A673 (cell line): ENCODE data around the gene MRNIP. TPM values are rescaled to one million over a fixed set of nuclear protein-coding genes. Genes with fewer than 3 reads are reported as not detected.
A peak's percentile ranks its signal among the peaks of the same experiment; 100 is the strongest.

Source experiments
- BruUV-seq: library from RNA; stranded (reverse); fragments of 400-500 nt; replicated peaks from 2 replicates; lab custom pipeline; 2021; lab: Mats Ljungman, UMichigan
- CTCF ChIA-PET: fragments of 300-600 bp; sonication (Branson Sonifier 250); formaldehyde crosslinking; loops from one replicate; lab custom pipeline; 2022; ENCODE audit warnings: antibody characterized with exemption; lab: Charles Lee
- POLR2A ChIA-PET: fragments of 300-600 bp; sonication (Branson Sonifier 250); formaldehyde crosslinking; loops from one replicate; lab custom pipeline; 2022; ENCODE audit warnings: antibody characterized with exemption; ENCODE audit not compliant: low non-redundant PET; lab: Charles Lee
- DNase-seq: peaks from one replicate; pipeline ENCODE4 v3.0.0-alpha.2; 2015; ENCODE audit warnings: low spot score
- H3K27ac ChIP-seq: fragments of 200-600 bp; sonication (generic); 2 replicates; pipeline ENCODE4 v1.5.1; 2016; ENCODE audit warnings: mixed run types, low read depth, mild to moderate bottlenecking, mixed read lengths, antibody characterized with exemption, low read length; ENCODE audit not compliant: poor library complexity, severe bottlenecking
- H3K27me3 ChIP-seq: fragments of 200-600 bp; sonication (generic); replicated peaks from 2 replicates; pipeline ENCODE4 v1.6.1; 2017; ENCODE audit warnings: mixed run types, low read depth, mild to moderate bottlenecking, mixed read lengths, antibody characterized with exemption, low read length; ENCODE audit not compliant: insufficient read depth, poor library complexity
- H3K36me3 ChIP-seq: fragments of 200-600 bp; sonication (generic); 2 replicates; pipeline ENCODE4 v1.6.1; 2016; ENCODE audit warnings: mixed run types, mild to moderate bottlenecking, mixed read lengths, antibody characterized with exemption, low read length; ENCODE audit not compliant: insufficient read depth, poor library complexity, severe bottlenecking
- H3K4me1 ChIP-seq: fragments of 200-600 bp; sonication (generic); 2 replicates; pipeline ENCODE4 v1.6.1; 2017; ENCODE audit warnings: mixed run types, mild to moderate bottlenecking, mixed read lengths, antibody characterized with exemption, low read length; ENCODE audit not compliant: insufficient read depth, poor library complexity, severe bottlenecking
- H3K4me3 ChIP-seq: fragments of 200-600 bp; sonication (generic); 2 replicates; pipeline ENCODE4 v1.5.1; 2016; ENCODE audit warnings: low read depth, mixed run types, mild to moderate bottlenecking, mixed read lengths, low read length; ENCODE audit not compliant: poor library complexity, severe bottlenecking
- H3K9me3 ChIP-seq: fragments of 200-600 bp; sonication (generic); 2 replicates; pipeline ENCODE4 v1.6.1; 2016; ENCODE audit warnings: mixed run types, low read depth, mild to moderate bottlenecking, mixed read lengths, antibody characterized with exemption, low read length; ENCODE audit not compliant: poor library complexity, severe bottlenecking
- CTCF ChIP-seq: fragments of 300-800, 200-600 bp; sonication (generic); conservative IDR thresholded peaks from 2 replicates; pipeline ENCODE4 v1.5.1; 2017; ENCODE audit warnings: low read depth, mild to moderate bottlenecking, antibody characterized with exemption, low read length, moderate library complexity, mixed read lengths
- EZH2 ChIP-seq: fragments of 200-600 bp; sonication (generic); IDR thresholded peaks from 2 replicates; pipeline ENCODE4 v1.6.1; 2017; ENCODE audit warnings: borderline replicate concordance, low read depth, mild to moderate bottlenecking, mixed read lengths, antibody characterized with exemption, low read length; ENCODE audit not compliant: poor library complexity, severe bottlenecking
- intact Hi-C: fragments of 100-400 bp; cut with micrococcal nuclease; formaldehyde crosslinking; loops from one replicate; pipeline ENCODE4 v1.10.0; 2022; ENCODE audit not compliant: unreplicated experiment
- microRNA-seq: library from miRNA; unstranded; fragments of <30 nt; microRNA quantifications from one replicate; pipeline ENCODE4 v1.2.0, GENCODE V29; 2021
- total RNA-seq: library from RNA; stranded (reverse); gene quantifications from 2 replicates; pipeline ENCODE4 v1.2.3, GENCODE V29; 2021

Gene MRNIP
- total RNA-seq, 1 experiment from 2014 or later = 31.3 TPM

DNA sequence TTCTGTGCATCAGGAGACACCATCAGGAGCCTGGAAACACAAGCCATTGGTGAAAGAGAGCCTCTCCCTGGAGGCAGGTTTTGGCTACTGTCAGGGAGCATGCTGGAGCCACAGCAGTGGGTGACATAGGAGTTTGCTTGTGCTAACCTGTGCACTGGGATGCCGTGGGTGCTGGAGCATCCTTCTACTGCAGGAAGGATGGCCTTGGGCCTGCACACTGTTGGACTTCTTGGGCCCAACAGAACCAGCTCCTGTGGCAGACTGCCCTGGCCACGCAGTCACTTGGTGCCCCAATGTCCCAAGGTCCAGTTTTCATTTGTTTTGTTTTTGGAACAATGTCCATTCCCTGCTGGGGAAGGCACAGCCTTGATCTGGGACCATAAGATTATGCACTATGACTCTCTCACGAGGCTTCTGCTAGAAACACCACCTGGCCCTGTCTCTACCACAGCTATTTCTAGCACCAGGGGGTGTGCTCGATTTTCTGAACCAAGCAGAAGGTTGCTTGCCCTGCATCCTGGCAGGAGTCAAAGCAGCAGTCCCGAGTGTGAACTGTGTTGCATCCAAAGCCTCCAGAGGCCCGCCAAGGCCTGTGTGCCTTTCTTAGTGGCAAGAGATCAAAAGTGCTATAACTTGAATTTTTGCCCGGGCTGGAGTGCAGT, 70.3 kb downstream of the MRNIP start:
- POLR2A ChIA-PET = no interaction called here

More for the DNA sequence above, 70.3 kb downstream of the MRNIP start:
- TF ChIP-seq CTCF = no peak
- no peak for TF ChIP-seq EZH2
- CTCF ChIA-PET = no interaction called here
- BruUV-seq = no TSS peak
- intact Hi-C loops = no loop called here
- no peak overlapping the region for H3K4me3 ChIP-seq
- no peaks in the 10 kb centered on the region for H3K36me3 ChIP-seq
- H3K27me3 ChIP-seq = no peaks in the 10 kb centered on the region
- H3K27ac ChIP-seq = no peak overlapping the region
- no peak for DNase-seq
- no peaks in the 10 kb centered on the region for H3K9me3 ChIP-seq
- no peaks in the 10 kb centered on the region for H3K4me1 ChIP-seq

Small RNA genes within 50 kb of the gene (microRNA-seq; reads per million reads assigned to microRNA genes)
- gene MIR1229 = 3.5 reads per million, percentile 9 among the genes with 10 or more reads in this experiment

Other genes with a start within 250 kb of the MRNIP start
- 918 and 972 TPM in 2 replicates for gene HNRNPH1, start 235.1 kb downstream of the MRNIP start, total RNA-seq
- gene CBY3, start 177.8 kb downstream of the MRNIP start, total RNA-seq = not detected in 2 replicates
- gene CANX, start 159.8 kb downstream of the MRNIP start, total RNA-seq = 598 and 609 TPM in 2 replicates
- 34.3 and 34.4 TPM in 2 replicates for gene MAML1, start 126.0 kb downstream of the MRNIP start, total RNA-seq
- 0.58 and 1.5 TPM in 2 replicates for gene LTC4S, start 64.8 kb downstream of the MRNIP start, total RNA-seq
- gene MGAT4B, start 52.0 kb downstream of the MRNIP start, total RNA-seq = 59.5 and 63.9 TPM in 2 replicates
- 84.1 and 105 TPM in 2 replicates for gene SQSTM1, start 37.9 kb downstream of the MRNIP start, total RNA-seq
- gene TBC1D9B, start 49.1 kb upstream of the MRNIP start, total RNA-seq = 68.2 and 77.0 TPM in 2 replicates
- gene RNF130, start 212.9 kb upstream of the MRNIP start, total RNA-seq = 31.4 and 31.6 TPM in 2 replicates